HCT116 (cell line): Measurements from ENCODE around the gene HIPK2.

Source experiments
- ATF3 ChIP-seq: IDR thresholded peaks from 2 replicates; pipeline ENCODE4 v1.6.1; 2012
- CTCF ChIP-seq, 3 experiments: fragments of 200-600 bp in 1 of 3; sonication (generic) in 1 of 3; IDR thresholded peaks in 2 of 3; conservative IDR thresholded peaks in 1 of 3; 2 replicates each; pipeline ENCODE4 v1.5.1; 2012 to 2017; ENCODE audit warnings: low read depth in 2 of 3, low read length in 2 of 3, antibody characterized with exemption in 1 of 3, borderline replicate concordance in 1 of 3, control low read depth in 1 of 3, mild to moderate bottlenecking in 1 of 3, mixed read lengths in 1 of 3, mixed run types in 1 of 3, moderate library complexity in 1 of 3; ENCODE audit not compliant: insufficient read depth in 1 of 3
- EZH2 ChIP-seq: fragments of 200-600 bp; sonication (generic); IDR thresholded peaks from 2 replicates; pipeline ENCODE4 v1.6.1; 2017; ENCODE audit warnings: antibody characterized with exemption, mixed run types
- FOSL1 ChIP-seq: IDR thresholded peaks from 2 replicates; pipeline ENCODE4 v1.6.1; 2012; ENCODE audit warnings: low read depth
- JUND ChIP-seq: IDR thresholded peaks from 2 replicates; pipeline ENCODE4 v1.6.1; 2012
- POLR2A ChIP-seq: IDR thresholded peaks from 2 replicates; pipeline ENCODE4 v1.7.0; 2011; ENCODE audit warnings: borderline replicate concordance; ENCODE audit not compliant: insufficient read depth, insufficient read length; ENCODE audit errors: extremely low read depth
- POLR2AphosphoS5 ChIP-seq: IDR thresholded peaks from 2 replicates; pipeline ENCODE4 v1.6.1; 2011; ENCODE audit warnings: mild to moderate bottlenecking, low read depth, low read length, moderate library complexity
- RAD21 ChIP-seq: IDR thresholded peaks from 2 replicates; pipeline ENCODE4 v1.6.1; 2012; ENCODE audit warnings: low read depth, mild to moderate bottlenecking
- REST ChIP-seq: IDR thresholded peaks from 2 replicates; pipeline ENCODE4 v1.6.1; 2012; ENCODE audit warnings: low read depth
- ZBTB33 ChIP-seq: IDR thresholded peaks from 2 replicates; pipeline ENCODE4 v1.6.1; 2011; ENCODE audit warnings: mild to moderate bottlenecking, low read length, moderate library complexity; ENCODE audit not compliant: insufficient replicate concordance; ENCODE audit errors: extremely low read depth
- ZNF274 ChIP-seq: fragments of 200-500 bp; sonication (Bioruptor generic); IDR thresholded peaks from 2 replicates; pipeline ENCODE4 v1.6.1; 2014; ENCODE audit warnings: mild to moderate bottlenecking, low read depth, low read length, inconsistent platforms
- TF ChIP-seq, protein P1 (sequence below): IDR thresholded peaks from 2 replicates; pipeline ENCODE4 v1.6.1; 2012

DNA sequence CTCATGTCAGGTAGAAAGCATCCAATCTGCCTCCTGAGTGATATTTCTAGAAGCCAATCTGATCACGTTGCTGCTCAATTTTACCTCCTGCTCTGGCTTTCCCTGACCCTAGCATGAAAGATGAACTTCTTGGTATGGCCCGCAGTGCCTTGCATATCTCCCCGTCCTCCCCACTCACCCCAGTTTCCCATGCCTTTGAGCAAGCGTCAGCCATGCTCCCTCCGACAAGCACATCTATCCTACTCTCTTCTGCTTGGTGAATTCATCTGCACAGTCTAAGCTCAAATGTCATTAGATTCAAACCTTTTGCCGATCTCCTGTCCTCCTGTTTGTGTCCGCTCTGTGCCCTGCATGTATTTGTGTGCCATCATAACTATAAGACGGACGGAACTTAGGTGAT lies 45.1 kb upstream of the HIPK2 start:
- TF ChIP-seq RAD21 (no peak), ZNF274 (no peak), CTCF (IDR thresholded peaks at IDR 0.05 in 2 of 3, conservative IDR thresholded peaks at IDR 0.05 in 1 of 3; ENCODE audit: borderline replicate concordance in 1 of 3, insufficient read depth in 1 of 3, low read depth in 2 of 3, low read length in 2 of 3) (no peak), POLR2AphosphoS5 (no peak), ATF3 (no peak), EZH2 (no peak), ZBTB33 (no peak), JUND (no peak), POLR2A (no peak), REST (no peak), FOSL1 (no peak)
- TF ChIP-seq, protein P1, sequence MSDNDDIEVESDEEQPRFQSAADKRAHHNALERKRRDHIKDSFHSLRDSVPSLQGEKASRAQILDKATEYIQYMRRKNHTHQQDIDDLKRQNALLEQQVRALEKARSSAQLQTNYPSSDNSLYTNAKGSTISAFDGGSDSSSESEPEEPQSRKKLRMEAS, result no peak
